OCI-LY7 (cell line): Measurements from ENCODE around the gene CMAS. TPM values are rescaled to one million over a fixed set of nuclear protein-coding genes. Genes with fewer than 3 reads are reported as not detected.

Source experiments
- BruUV-seq: library from RNA; stranded (reverse); fragments of 400-500 nt; replicated peaks from 2 replicates; lab custom pipeline; 2021; lab: Mats Ljungman, UMichigan
- CTCF ChIA-PET: fragments of 300-600 bp; sonication (Branson Sonifier 250); formaldehyde crosslinking; loops from one replicate; lab custom pipeline; 2022; ENCODE audit warnings: antibody characterized with exemption; ENCODE audit not compliant: unreplicated experiment; lab: Charles Lee
- POLR2A ChIA-PET: fragments of 300-600 bp; sonication (Branson Sonifier 250); formaldehyde crosslinking; loops from one replicate; lab custom pipeline; 2022; ENCODE audit warnings: antibody characterized with exemption; lab: Charles Lee
- DNase-seq: peaks from one replicate; pipeline ENCODE4 v3.0.0-alpha.2; 2015; ENCODE audit warnings: low spot score
- H2AFZ ChIP-seq: fragments of 200-600 bp; sonication (generic), shearing (Covaris generic); 2 replicates; pipeline ENCODE4 v1.6.1; 2014; ENCODE audit warnings: mild to moderate bottlenecking, antibody characterized with exemption, low read length, moderate library complexity
- H3K27ac ChIP-seq: fragments of 200-600 bp; sonication (generic); 2 replicates; pipeline ENCODE4 v1.5.1; 2014; ENCODE audit warnings: mixed run types, low read depth, mild to moderate bottlenecking, moderate library complexity, low read length, inconsistent platforms; ENCODE audit not compliant: poor library complexity, severe bottlenecking
- H3K36me3 ChIP-seq: fragments of 200-600 bp; sonication (generic); 2 replicates; pipeline ENCODE4 v1.6.1; 2014; ENCODE audit warnings: mild to moderate bottlenecking, antibody characterized with exemption, low read length, moderate library complexity, mixed read lengths; ENCODE audit not compliant: insufficient read depth
- H3K4me1 ChIP-seq: fragments of 200-600 bp; sonication (generic); 2 replicates; pipeline ENCODE4 v1.5.1; 2014; ENCODE audit warnings: mild to moderate bottlenecking, low read length; ENCODE audit not compliant: insufficient read depth, poor library complexity, severe bottlenecking
- H3K4me2 ChIP-seq: fragments of 200-600 bp; sonication (generic); 2 replicates; pipeline ENCODE4 v1.6.1; 2014; ENCODE audit warnings: mild to moderate bottlenecking, low read length
- H3K4me3 ChIP-seq: fragments of 200-600 bp; sonication (generic); 2 replicates; pipeline ENCODE4 v1.5.1; 2014; ENCODE audit warnings: mild to moderate bottlenecking, low read depth, low read length; ENCODE audit not compliant: poor library complexity, severe bottlenecking
- H3K79me2 ChIP-seq: fragments of 200-600 bp; sonication (generic); 2 replicates; pipeline ENCODE4 v1.6.1; 2016; ENCODE audit warnings: low read depth, mild to moderate bottlenecking, low read length, moderate library complexity, mixed read lengths; ENCODE audit not compliant: insufficient read depth
- H3K9me2 ChIP-seq: fragments of 200-600 bp; sonication (generic); 2 replicates; pipeline ENCODE4 v1.6.1; 2016; ENCODE audit warnings: mild to moderate bottlenecking, low read length, mixed read lengths; ENCODE audit not compliant: insufficient read depth
- H3K9me3 ChIP-seq: fragments of 200-600 bp; sonication (generic); 2 replicates; pipeline ENCODE4 v1.6.1; 2014; ENCODE audit warnings: mild to moderate bottlenecking, mixed run types, low read length, mixed read lengths
- H4K20me1 ChIP-seq: fragments of 200-600 bp; sonication (generic); 2 replicates; pipeline ENCODE4 v1.6.1; 2014; ENCODE audit warnings: mild to moderate bottlenecking, antibody characterized with exemption, low read length, moderate library complexity, mixed read lengths; ENCODE audit not compliant: insufficient read depth
- EZH2phosphoT487 ChIP-seq: fragments of 200-600 bp; sonication (generic); IDR thresholded peaks from 2 replicates; pipeline ENCODE4 v1.6.1; 2018; ENCODE audit warnings: low read depth, borderline replicate concordance, mild to moderate bottlenecking, mixed run types, antibody characterized with exemption, low read length, moderate library complexity, mixed read lengths
- intact Hi-C: fragments of 100-400 bp; cut with micrococcal nuclease; formaldehyde crosslinking; loops from one replicate; pipeline ENCODE4 v1.10.0; 2022; ENCODE audit not compliant: unreplicated experiment
- total RNA-seq, 2 experiments: library from RNA; depleted of rRNA in 1 of 2; stranded (reverse); fragments of >200 nt in 1 of 2; shearing (Covaris generic) in 1 of 2; gene quantifications; 2 replicates each; pipeline ENCODE4 v1.2.3, GENCODE V29; 2014 to 2022
- TF ChIP-seq, protein P1 (sequence below): fragments of 200-600 bp; sonication (generic); conservative IDR thresholded peaks from 2 replicates; pipeline ENCODE4 v1.5.1; 2014; ENCODE audit warnings: mild to moderate bottlenecking, antibody characterized with exemption, low read length, moderate library complexity, mixed read lengths

The CMAS gene
- total RNA-seq, 2 experiments from 2014 or later, result 22.2 to 41.1 TPM

DNA sequence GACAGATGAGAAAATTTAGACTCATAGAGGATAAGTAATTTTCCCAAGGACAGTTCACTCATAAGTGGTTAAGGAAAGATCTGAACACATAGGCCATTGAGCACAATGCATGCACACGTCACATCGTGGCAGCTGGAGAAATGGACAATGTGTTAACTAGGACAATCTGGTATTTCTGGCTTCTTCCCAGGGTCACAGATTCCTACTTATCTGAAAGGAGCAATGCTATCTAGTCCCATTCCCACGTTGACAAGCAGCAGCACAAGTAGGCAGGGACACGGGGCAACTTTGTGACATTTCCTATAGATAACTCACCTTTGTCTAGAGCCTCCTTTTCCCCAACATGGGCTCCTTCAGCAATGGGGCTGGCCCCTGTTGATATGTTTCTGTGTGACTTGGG is 6.7 kb upstream of the CMAS start:
- H3K9me2 ChIP-seq, result no peaks in the 10 kb centered on the region
- H3K4me2 ChIP-seq, result no peak overlapping the region
- H3K27ac ChIP-seq, result no peak overlapping the region
- POLR2A ChIA-PET, result no interaction called here
- no peak overlapping the region for H2AFZ ChIP-seq
- H3K79me2 ChIP-seq, result no peaks in the 10 kb centered on the region
- H3K4me3 ChIP-seq, result no peak overlapping the region
- TF ChIP-seq EZH2phosphoT487, result no peak
- TF ChIP-seq, protein P1, sequence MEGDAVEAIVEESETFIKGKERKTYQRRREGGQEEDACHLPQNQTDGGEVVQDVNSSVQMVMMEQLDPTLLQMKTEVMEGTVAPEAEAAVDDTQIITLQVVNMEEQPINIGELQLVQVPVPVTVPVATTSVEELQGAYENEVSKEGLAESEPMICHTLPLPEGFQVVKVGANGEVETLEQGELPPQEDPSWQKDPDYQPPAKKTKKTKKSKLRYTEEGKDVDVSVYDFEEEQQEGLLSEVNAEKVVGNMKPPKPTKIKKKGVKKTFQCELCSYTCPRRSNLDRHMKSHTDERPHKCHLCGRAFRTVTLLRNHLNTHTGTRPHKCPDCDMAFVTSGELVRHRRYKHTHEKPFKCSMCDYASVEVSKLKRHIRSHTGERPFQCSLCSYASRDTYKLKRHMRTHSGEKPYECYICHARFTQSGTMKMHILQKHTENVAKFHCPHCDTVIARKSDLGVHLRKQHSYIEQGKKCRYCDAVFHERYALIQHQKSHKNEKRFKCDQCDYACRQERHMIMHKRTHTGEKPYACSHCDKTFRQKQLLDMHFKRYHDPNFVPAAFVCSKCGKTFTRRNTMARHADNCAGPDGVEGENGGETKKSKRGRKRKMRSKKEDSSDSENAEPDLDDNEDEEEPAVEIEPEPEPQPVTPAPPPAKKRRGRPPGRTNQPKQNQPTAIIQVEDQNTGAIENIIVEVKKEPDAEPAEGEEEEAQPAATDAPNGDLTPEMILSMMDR, result no peak
- H4K20me1 ChIP-seq, result no peaks in the 10 kb centered on the region
- no peaks in the 10 kb centered on the region for H3K36me3 ChIP-seq
- no peak for DNase-seq
- CTCF ChIA-PET, result no interaction called here
- H3K9me3 ChIP-seq, result no peaks in the 10 kb centered on the region
- intact Hi-C loops, result no loop called here
- H3K4me1 ChIP-seq, result no peaks in the 10 kb centered on the region
- BruUV-seq, result no TSS peak

DNA sequence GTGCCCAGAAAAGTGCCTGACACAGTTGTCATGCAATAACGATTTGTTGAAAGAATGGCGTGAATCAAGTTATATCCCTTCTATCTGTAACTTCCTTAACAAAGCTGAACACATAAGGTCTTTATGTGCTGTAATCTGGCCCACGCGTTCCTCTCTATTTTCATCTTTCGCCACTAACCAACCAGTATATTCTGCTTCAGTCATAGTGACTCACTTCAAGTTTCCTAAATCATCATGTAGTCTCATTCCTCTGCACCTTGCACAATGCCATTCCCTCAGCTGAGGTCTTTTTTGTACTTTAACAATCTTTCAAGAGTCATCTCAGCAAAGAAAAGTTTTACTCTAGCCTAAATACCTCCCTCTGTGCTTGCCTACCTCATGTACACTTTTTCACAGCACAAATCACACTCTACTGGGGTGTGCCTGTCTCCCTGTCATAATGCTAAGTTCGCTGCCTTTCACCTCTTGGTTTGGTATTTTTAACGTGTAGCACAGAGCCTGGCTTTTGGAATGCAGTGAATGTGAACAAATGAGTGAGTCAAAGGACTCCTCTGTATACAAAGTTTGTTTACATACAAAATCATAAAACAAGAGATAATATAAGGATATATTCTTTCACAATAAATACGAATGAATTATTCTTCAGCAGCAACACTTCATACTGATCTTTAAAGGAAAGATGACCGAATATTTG is 2.9 kb upstream of the CMAS start:
- no peaks in the 10 kb centered on the region for H3K36me3 ChIP-seq
- TF ChIP-seq EZH2phosphoT487, result no peak
- H3K4me2 ChIP-seq, result no peak overlapping the region
- H3K4me3 ChIP-seq, result no peak overlapping the region
- H4K20me1 ChIP-seq, result peaks cover 6% of the 10 kb centered on the region; the same call in 1 of the 2 replicates
- H3K4me1 ChIP-seq, result peaks cover 4% of the 10 kb centered on the region
- CTCF ChIA-PET, result no interaction called here
- no peaks in the 10 kb centered on the region for H3K9me3 ChIP-seq
- POLR2A ChIA-PET, result interaction anchor here (0.7 kb wide), 1 partner anchor 22 kb away, joined by 3 read pairs; no protein-coding TSS in a partner anchor
- no TSS peak for BruUV-seq
- peaks cover 16% of the 10 kb centered on the region; the same call in 1 of the 2 replicates for H3K79me2 ChIP-seq
- no peak for DNase-seq
- H3K9me2 ChIP-seq, result no peaks in the 10 kb centered on the region
- intact Hi-C loops, result loop anchor here (10.0 kb wide), 1 partner anchor 502 kb away; the partner anchor contains the start of gene C2CD5
- H2AFZ ChIP-seq, result no peak overlapping the region
- H3K27ac ChIP-seq, result no peak overlapping the region

DNA sequence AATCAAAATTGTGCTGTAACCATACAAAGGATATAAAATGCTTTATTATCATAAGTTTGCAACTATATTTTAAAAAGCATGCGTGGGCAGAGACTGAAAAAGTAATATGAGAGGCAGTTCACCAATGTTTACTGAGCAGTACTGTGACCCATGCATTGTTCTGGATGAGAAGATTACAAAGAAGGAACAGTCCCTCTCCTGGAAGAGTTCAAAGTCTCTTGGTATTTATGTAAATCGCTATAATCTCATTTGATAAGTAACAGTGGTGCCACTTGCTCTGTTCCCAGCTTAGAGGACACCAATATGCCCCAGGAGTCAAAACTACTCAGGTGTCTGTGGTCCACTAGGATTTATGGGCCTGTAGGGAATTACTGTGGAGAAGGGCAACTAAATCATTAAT is 2.1 kb upstream of the CMAS start:
- intact Hi-C loops, result loop anchor here (10.0 kb wide), 1 partner anchor 501 kb away; the partner anchor contains the start of gene C2CD5
- POLR2A ChIA-PET, result no interaction called here
- Histone ChIP-seq H3K9me2 (no peaks in the 10 kb centered on the region), H3K79me2 (peaks cover 16% of the 10 kb centered on the region; the same call in 1 of the 2 replicates), H3K27ac (no peak overlapping the region), H3K36me3 (peaks cover 3% of the 10 kb centered on the region; the same call in 1 of the 2 replicates), H3K9me3 (no peaks in the 10 kb centered on the region), H2AFZ (no peak overlapping the region), H4K20me1 (peaks cover 6% of the 10 kb centered on the region; the same call in 1 of the 2 replicates), H3K4me3 (no peak overlapping the region), H3K4me1 (peaks cover 4% of the 10 kb centered on the region), H3K4me2 (no peak overlapping the region)
- BruUV-seq, result no TSS peak
- no peak for DNase-seq
- CTCF ChIA-PET, result no interaction called here
- TF ChIP-seq, protein P1, result no peak
- TF ChIP-seq EZH2phosphoT487, result no peak
